Stimulated activated CD4-positive, alpha-beta T cell treated with anti-CD3 and anti-CD28 coated beads, Interleukin-2, amount 100 ng/mL, for 4 hours (primary cell): ENCODE data around the gene LAPTM5.

Source experiments
- DNase-seq: peaks from one replicate; pipeline ENCODE4 v3.0.0-alpha.2; 2020; ENCODE audit warnings: low read depth

LAPTM5 gene

DNA sequence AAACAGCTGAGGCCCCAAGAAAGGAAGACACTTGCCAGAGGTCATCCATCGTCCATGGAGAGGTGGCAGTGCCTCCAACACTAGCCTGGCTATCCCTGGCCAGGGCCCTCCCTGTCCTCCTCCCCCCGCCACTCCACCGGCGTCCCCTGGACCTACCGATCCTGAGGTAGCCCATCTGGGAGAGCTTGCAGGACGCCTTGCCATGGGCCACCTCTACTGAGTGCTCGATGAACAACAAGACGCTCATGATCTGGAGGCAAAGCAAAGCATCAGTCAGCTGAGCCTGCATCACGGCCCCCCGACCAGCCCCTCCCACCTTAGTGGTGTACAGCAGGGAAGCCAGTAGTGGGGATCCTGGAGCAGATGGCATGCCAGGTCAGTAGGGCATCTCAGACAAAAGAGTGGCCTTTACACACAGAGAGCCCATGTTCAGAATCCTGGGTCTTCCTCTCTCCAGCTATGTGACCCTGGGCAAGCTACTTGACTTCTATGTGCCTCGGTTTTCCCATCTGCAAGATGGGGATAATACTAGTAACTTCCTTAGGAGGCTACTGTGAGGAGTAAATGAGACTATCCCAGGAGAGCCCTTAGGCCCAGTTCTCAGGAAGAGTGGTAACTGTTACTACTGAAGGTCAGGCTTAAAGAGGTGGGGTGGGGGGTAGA is 15.1 kb downstream of the LAPTM5 start:
- no peak for DNase-seq

DNA sequence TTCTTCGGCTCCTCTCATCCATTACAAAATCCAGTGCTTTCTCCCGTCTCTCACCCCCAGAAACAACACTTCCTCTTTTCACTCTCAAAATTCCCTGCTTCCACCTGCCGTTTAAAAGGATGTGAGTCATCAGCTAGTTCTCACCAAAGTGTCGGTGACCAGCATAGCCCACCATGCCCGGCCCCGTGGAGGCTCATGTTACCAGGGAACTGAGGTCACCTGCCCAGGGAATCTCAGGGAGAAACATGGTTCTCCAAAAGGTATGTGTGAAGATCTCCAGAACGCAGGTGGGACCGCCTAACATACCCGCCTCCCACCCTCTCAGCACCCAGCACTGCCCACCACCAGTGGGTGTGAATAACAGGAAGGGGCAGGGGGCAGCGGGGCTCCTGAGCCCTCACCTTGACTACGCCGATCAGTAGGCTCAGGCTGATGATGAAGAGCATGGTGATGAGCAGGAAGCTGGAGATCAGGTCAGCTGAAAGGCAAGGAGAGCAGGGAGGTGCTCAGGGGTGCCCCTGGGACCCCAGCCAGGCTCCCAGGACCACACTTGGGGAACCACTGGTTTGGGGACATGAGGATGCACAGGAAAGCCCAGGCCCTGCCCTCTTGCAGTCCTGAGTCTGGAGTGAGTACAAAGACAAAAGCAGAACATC is 16.2 kb downstream of the LAPTM5 start:
- DNase-seq = no peak

- no peak for DNase-seq
These were observed 17.0 kb downstream of the LAPTM5 start for GRCh38 chr1:30740251-30741238.

DNA sequence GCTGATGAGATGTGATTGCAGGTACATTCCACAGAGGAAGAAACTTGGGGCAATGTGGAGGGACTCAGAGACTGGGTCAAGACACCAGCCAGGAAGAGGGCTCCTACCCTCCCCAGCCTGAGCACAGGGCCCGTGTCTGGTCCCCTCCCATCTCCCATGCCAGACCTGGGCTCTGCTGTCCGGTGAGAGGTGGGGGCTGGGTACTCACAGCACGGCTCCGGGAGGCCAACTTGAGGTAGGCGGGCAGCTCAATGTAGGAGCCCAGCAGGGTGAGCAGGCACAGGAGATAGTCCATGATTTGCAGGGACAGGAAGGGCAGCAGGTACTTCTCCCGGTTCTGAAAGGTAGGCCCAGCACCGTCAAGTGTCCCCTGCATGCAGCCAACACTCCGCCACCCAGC is 18.0 kb downstream of the LAPTM5 start:
- DNase-seq = no peak

DNA sequence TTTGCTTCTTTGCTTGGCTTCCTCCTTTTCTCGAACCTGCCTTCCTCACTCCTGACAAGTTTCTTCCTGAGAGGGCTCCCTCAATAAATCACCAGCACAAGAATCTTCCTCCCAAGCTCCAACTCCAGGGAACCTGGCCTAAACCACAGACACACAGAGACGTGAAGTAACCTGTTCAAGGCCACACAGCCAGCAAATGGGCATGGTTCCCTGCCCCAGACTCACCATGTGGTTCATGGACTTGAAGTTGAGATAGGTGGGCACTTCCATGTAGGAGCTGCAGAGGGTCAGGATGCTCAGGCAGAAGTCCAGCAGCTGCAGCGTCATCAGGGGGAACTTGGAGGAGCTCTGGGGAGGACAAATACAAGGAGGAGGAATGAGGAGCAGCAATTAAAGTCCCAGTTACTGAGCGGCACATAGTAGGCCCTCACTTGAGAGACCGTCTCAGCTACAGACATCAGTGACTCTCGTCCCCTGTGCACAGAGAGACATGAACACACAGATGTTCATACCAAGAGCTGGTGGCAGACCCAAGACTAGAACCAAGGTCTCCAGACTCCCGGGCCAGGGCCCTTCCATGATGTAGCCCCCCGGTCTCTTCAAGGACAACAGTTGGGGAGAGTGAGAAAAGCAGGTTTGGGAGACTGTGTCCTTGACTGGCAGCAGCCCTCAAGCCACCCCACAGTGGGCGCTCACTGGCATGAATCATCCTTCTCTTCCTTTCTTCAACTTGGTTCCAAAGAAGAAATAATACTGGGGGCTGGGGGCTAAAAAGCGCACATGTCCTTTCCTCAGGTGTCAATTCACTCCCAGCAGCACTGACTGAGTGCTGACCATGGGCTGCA is 18.6 kb downstream of the LAPTM5 start:
- DNase-seq = no peak

DNA sequence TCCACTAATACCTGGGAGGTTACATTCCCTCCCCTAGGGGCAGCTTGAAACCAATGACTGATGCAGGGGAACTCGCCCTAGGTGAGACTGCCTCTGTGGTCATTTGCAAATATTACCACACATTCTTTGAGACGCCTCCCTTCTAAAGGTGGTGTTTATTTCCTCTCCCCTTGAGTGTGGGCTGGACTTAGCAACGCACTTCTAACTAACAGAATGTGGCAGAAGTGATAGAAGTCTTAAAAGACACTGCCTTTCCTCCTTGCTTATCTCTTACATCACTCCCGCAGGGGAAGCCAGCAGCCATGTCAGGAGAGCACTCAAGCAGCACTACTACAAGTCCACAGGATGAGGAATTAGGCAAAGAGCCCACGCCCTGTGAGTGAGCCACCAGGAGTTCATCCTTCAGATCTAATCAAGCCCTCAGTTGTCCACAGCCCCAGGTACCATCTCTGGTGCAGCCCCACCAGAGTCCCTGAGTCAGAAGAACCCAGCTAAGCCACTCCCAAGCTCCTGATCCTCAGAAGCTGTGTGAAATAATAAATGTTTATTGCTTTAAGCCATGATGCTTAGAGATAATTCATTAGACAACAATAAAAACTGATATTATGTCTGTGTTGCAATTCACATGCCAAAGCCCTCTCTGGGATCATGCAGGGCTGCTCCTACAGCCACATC is 19.4 kb downstream of the LAPTM5 start:
- no peak for DNase-seq

- no peak for DNase-seq
These were observed 20.1 kb downstream of the LAPTM5 start for GRCh38 chr1:30737357-30738039.

DNA sequence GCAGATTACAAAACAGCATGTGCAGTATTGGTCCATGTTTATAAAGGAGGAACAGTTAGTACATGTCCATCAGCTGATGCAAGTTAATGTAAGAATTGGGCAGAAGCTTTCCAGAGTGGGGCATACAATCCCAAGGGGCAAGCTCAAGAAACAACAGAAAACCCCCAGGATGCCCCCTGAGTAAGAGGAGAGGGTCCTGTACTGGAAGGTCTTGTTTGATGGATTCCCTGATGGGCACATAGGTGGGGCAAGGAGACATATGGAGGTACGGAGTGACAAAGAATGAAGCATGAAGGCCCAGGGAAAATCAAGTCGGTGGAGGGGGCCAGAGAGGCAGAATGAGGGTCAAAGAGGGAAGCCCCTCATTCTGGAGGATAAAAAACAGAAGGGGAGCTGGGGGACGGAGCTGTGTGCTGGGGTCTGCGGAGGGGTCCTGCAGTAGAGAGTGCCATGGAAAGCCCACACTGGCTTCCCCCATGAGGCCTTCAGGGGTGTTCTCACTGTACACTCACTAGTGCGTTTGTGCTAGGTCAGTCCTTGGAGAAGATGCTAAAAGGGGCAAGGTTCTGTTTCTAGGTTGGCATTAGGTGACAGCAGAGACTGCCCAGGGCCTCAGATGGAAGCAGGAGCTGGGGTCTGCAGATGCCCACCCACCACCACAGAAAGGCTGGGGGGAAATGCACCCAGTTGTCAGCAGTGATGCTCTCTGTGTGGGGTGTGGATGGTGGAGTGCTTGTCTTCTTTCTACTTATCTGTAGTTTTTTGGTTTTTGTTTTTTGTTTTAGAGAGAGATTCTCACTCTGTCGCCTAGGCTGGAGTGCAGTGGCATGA is 21.7 kb downstream of the LAPTM5 start:
- no peak for DNase-seq

DNA sequence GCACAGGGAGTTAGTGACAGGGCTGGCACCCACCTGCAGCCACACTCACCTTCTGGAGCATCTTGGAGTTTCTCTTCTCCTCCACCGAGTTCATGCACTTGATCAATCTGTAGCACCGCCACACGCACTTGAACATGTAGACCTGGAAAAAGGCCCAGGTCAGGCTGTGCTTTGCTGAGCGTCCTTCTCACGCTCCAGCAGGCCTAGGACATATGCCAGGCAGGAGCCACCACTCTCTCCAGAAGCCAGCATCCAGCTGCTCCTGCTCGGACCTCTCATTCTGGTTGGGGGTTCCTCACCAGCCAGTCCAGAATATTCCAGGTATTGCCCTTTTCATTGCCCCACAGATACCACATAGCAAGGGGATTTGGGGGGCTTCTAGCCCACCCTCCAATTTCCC is 22.4 kb downstream of the LAPTM5 start:
- no peak for DNase-seq

DNA sequence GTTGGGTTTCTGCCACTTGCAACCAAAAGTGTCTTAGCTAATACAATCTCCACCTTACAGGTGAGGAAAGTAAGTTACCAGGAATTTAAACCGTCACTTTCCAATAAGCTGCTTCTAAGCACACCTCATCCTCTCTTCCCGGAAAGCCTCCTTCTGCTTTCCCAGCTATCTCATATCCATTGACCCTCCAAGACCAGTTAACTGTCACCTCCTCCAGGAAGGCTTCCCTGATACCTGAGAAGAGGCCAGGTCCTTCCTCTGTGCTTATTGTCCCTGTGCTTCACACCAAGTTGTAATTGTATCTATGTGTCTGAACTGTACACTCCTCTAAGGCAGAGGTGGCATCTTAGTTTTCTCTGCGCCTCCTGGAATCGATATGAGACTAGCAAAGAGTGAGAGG is 23.0 kb downstream of the LAPTM5 start:
- DNase-seq = no peak

GRCh38 chr1:30734106-30734505 is 23.5 kb downstream of the LAPTM5 start:
- no peak for DNase-seq

DNA sequence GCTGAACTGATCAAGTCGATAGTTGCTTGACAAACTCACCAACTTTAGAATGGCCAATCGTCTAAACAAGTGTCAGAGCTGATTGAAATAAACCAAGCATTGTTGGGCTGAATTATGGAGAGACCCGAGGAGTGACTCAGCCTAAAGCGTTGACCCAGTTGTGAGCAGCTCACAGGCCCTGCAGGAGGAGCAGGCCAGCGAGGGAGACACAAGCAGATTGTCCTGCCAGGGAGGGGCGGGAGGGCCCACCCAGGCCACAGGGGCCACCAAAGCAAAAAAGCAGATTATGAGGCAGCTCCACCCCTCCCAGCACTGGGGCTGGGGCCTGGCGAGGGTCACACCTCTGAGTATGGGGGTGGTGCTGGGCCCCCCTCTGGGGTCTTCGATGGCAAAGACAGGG is 24.1 kb downstream of the LAPTM5 start:
- DNase-seq = no peak

GRCh38 chr1:30732277-30732996 is 25.1 kb downstream of the LAPTM5 start:
- no peak for DNase-seq

- DNase-seq = no peak
These were observed 25.7 kb downstream of the LAPTM5 start for GRCh38 chr1:30731806-30732276.

DNA sequence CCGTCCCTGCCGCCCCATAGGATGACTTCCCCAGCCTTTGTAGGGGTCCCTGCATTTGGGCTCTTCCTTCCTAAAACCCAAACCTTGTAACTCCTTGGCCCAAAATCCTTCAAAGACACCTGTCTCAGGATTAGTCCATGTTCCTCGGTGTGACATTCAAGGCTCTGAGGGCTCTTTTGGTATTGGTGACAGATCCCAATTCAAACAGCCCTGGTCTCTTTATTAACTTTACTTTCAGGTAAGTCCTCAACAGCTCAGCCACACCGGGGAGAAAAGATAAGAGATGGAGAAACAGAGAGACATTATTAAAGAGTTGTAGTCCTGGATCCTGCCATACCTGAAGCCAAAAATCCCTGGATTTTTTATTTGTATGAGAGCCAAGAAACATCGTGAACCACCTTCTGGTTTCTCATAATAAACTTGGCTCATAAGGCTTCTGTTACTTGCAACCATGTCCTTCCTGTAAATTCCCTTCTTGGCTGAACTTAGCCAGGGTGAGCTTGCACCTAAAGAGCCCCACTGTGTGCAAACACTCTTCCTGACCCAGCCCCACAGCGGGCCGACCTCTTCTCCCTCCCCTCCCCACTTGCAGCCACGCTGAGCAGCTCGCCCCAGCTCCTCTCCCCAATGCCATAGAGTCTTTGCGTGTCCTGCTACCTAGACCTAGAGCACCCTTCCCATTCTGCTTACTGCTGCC is 26.3 kb downstream of the LAPTM5 start:
- no peak for DNase-seq

DNA sequence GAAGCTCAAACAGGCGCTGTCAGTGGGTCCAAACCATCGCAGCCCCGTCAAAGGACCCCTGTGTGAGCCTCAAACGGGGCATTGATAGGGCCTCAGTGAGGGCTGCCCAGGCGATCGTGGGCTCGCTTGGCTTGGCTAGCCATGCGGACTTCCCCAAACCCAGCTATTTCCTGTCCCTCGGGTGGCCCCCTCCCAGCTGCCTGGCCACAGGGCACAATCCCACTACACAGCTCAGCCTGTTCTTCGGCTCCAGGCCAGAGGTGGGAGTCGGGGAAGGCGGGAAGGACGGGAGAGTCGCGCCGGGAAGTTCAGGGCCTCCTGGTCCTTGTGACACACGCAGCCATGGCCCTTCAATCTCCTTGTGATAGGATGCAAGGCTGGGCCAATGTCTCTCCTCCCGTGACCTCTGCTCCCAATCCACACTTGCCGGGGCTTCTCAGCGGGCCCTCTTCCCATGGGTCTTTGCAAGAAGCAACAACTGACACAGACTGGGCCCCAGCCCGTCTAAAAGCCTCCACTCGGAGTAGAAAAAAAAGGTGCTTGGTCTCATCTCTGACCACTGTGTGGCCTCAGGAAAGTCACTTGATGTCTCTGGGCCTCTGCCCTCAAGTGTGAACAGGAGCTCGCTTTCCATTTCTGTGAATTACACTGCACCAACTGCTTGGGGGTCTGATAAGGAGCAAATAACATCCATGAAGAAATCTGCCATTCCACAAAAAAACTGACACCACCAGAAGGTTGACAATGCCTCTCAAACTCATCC is 27.0 kb downstream of the LAPTM5 start:
- no peak for DNase-seq

DNA sequence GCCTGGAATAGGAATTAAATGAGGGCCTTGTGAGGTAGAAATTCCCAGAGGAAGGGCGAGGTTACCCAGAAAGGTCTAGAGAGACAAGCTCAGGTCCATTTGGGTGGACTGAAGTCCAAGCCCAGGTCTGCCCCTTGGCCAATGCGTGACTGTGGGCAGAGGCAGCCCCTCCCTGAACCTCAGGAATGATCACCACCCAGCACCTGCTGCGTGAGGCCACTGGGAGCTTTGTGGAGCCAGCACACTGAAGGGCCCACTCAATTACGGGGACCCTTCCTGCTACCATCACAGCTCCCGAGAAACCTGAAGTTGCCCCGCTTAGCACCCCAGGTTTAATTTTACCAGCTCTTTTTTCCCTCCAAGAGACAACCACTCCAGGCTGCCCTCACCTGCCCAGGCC is 27.7 kb downstream of the LAPTM5 start:
- DNase-seq = no peak
